OCI-LY3 (cell line): ENCODE data around the gene MDFI.

Experiments
- H2AFZ ChIP-seq: fragments of 200-600, 300-600 bp; shearing (Covaris generic); 2 replicates; pipeline ENCODE4 v1.6.0; 2014; ENCODE audit warnings: antibody characterized with exemption, low read depth, low read length
- H3K27ac ChIP-seq: fragments of 200-600, 300-600 bp; sonication (generic); 2 replicates; pipeline ENCODE4 v1.5.1; 2014; ENCODE audit warnings: mild to moderate bottlenecking, low read length, moderate library complexity, mixed read lengths
- H3K27me3 ChIP-seq: fragments of 200-600, 300-600 bp; sonication (generic); 2 replicates; pipeline ENCODE4 v1.6.1; 2014; ENCODE audit warnings: low read depth, low read length, mixed read lengths
- H3K36me3 ChIP-seq: fragments of 200-600, 300-600 bp; sonication (generic); replicated peaks from 2 replicates; pipeline ENCODE3; 2014; ENCODE audit warnings: low read depth, low read length, mixed read lengths
- H3K4me1 ChIP-seq: fragments of 300-600, 200-600 bp; sonication (generic); 2 replicates; pipeline ENCODE4 v1.6.1; 2014; ENCODE audit warnings: low read length, mixed read lengths
- H3K4me2 ChIP-seq: fragments of 200-600, 300-600 bp; sonication (generic); 2 replicates; pipeline ENCODE4 v1.6.1; 2014; ENCODE audit warnings: low read length, mixed read lengths
- H3K4me3 ChIP-seq: fragments of 300-600, 200-600 bp; sonication (generic); 2 replicates; pipeline ENCODE4 v1.5.1; 2014; ENCODE audit warnings: antibody characterized with exemption, mild to moderate bottlenecking, low read length, moderate library complexity
- H3K79me2 ChIP-seq: fragments of 300-600, 200-600 bp; shearing (Covaris generic); 2 replicates; pipeline ENCODE4 v1.6.1; 2014; ENCODE audit warnings: mild to moderate bottlenecking, low read length, mixed read lengths
- H3K9ac ChIP-seq: fragments of 300-600, 200-600 bp; shearing (Covaris generic); 2 replicates; pipeline ENCODE4 v1.6.0; 2014; ENCODE audit warnings: mild to moderate bottlenecking, low read length, moderate library complexity
- H3K9me3 ChIP-seq: fragments of 200-600, 300-600 bp; shearing (Covaris generic); 2 replicates; pipeline ENCODE4 v1.6.1; 2014; ENCODE audit warnings: low read length, mixed read lengths; ENCODE audit not compliant: insufficient read depth
- H4K20me1 ChIP-seq: fragments of 200-600, 300-600 bp; sonication (generic); 2 replicates; pipeline ENCODE4 v1.6.1; 2016; ENCODE audit warnings: low read length, mixed read lengths; ENCODE audit not compliant: insufficient read depth
- EZH2phosphoT487 ChIP-seq: fragments of 200-600 bp; shearing (Covaris generic); IDR thresholded peaks from 2 replicates; pipeline ENCODE4 v1.6.1; 2018; ENCODE audit warnings: antibody characterized with exemption, mixed run types, low read depth
- TF ChIP-seq, protein P1 (sequence below): fragments of 200-600, 300-600 bp; sonication (generic); IDR thresholded peaks from 2 replicates; pipeline ENCODE4 v1.5.1; 2014; ENCODE audit warnings: antibody characterized with exemption, low read length, low read depth

Gene MDFI

DNA sequence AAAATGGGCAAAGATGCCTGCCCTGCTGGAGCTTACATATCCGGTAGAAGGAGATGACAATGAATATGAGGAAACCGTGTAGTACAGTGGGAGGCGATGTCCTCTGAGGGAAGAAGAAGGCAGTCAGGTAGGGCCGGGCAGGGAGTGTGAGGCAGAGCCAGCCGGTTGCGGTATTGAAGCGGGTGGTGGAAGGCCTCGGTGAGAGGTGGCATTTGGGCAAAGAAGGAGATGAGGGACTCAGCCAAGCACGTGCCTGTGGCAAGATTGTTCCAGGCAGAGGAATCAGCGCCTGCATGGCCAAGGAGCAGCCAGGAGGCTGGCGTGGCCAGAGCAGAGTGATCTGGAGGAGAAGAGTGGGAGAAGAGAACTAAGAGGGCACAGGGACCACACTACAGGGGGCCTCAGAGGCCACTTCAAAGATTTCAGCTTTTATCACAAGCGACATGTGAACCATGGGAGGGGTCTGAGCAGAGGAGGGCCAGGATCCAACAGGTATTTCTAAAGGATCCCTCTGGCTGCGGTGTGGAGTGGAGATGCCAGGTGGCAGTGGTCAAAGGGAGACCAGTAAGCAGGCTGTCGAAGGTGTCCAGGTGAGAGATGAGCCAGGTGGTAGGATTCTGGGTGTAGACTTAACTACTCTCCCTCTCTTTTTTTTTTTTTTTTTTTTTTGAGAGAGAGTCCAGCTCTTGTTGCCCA lies 13.8 kb downstream of the MDFI start:
- Histone ChIP-seq H4K20me1 (no peaks in the 10 kb centered on the region), H3K79me2 (no peaks in the 10 kb centered on the region), H3K27ac (no peak overlapping the region), H3K4me2 (no peak overlapping the region), H2AFZ (no peak overlapping the region), H3K27me3 (peaks cover 26% of the 10 kb centered on the region), H3K9me3 (no peaks in the 10 kb centered on the region), H3K4me3 (no peak overlapping the region), H3K4me1 (no peaks in the 10 kb centered on the region), H3K36me3 (no peaks in the 10 kb centered on the region), H3K9ac (no peak overlapping the region)
- TF ChIP-seq EZH2phosphoT487 = no peak

DNA sequence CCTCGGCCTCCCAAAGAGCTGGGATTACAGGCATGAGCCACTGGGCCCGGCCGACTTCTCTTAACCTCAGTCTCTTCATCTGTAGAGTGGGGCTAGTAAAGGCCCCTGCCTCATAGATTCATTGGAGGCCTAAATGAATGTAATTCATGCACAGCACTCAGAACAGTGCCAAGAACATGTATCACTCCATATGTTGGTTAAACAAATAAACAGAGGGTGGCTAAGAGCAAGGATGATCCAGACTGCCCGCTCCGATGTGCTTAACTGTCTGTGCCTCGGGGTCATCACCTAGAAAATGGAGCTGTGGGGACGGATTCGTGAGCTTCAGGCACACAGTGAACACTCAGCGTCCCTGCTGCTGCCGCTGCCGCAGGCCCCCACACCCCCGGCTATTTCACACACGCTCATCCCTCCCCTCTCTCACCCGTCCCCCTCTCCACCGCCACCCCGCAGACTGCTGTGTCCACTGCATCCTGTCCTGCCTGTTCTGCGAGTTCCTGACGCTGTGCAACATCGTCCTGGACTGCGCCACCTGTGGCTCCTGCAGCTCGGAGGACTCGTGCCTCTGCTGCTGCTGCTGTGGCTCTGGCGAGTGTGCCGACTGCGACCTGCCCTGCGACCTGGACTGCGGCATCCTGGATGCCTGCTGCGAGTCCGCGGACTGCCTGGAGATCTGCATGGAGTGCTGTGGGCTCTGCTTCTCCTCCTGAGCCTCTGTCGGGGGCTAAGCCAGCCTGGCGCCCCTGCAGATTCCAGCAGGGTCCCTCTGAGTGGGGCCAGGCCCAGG lies 14.8 kb downstream of the MDFI start:
- Histone ChIP-seq H4K20me1 (no peaks in the 10 kb centered on the region), H3K27ac (no peak overlapping the region), H3K4me1 (no peaks in the 10 kb centered on the region), H3K4me2 (no peak overlapping the region), H3K4me3 (no peak overlapping the region), H3K79me2 (no peaks in the 10 kb centered on the region), H3K27me3 (peaks cover 35% of the 10 kb centered on the region), H3K9ac (no peak overlapping the region), H2AFZ (no peak overlapping the region), H3K9me3 (no peaks in the 10 kb centered on the region), H3K36me3 (no peaks in the 10 kb centered on the region)
- TF ChIP-seq EZH2phosphoT487 = no peak
- TF ChIP-seq, protein P1, sequence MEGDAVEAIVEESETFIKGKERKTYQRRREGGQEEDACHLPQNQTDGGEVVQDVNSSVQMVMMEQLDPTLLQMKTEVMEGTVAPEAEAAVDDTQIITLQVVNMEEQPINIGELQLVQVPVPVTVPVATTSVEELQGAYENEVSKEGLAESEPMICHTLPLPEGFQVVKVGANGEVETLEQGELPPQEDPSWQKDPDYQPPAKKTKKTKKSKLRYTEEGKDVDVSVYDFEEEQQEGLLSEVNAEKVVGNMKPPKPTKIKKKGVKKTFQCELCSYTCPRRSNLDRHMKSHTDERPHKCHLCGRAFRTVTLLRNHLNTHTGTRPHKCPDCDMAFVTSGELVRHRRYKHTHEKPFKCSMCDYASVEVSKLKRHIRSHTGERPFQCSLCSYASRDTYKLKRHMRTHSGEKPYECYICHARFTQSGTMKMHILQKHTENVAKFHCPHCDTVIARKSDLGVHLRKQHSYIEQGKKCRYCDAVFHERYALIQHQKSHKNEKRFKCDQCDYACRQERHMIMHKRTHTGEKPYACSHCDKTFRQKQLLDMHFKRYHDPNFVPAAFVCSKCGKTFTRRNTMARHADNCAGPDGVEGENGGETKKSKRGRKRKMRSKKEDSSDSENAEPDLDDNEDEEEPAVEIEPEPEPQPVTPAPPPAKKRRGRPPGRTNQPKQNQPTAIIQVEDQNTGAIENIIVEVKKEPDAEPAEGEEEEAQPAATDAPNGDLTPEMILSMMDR = no peak

DNA sequence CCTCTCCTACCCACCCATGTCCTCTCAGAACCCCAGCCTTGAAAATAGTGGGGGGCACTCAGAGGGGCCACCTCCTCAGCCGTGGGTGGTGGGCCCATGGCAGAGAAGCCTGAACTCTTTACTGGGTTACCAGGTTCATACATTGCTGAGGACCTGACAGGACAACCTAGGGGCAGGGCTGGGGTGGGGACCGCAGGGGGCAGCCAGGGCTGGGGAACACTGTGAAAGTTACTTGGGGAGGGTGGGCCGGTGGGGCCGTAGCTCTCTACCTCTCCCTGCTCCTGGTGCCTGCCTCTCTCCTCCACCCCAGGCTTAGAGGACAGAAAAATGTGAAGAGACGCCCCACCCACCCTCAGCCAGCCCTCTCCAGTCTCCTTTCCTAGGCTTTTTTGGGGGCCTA lies 15.4 kb downstream of the MDFI start:
- H3K27ac ChIP-seq = no peak overlapping the region
- H3K9me3 ChIP-seq = no peaks in the 10 kb centered on the region

DNA sequence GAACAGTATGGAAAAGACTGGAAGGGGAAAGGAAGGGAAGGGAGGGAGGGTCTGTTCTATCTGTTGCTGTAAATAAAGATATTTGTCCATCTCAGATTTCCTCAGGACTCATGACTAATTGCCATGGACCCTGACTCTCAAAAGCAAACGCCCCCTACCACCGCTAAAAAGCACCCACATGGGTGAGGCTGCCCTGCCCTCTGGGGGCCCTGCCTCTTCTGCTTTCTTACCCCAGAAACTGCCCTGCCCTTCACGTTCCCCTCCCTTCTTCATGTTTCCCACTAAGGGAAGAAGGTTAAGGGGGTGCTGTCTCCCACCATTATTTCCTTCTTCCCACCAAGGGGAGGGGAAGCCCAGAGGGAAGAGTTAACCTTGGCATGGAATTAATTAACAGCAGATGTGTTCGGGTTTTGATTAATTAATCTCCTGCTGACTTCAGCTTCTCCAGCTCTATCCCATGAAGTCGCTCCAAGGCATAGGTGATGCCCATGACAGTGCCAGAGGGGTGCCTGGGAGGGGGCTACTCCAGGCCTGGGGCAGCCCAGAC lies 16.0 kb downstream of the MDFI start:
- Histone ChIP-seq H3K4me2 (no peak overlapping the region), H2AFZ (no peak overlapping the region), H3K9ac (no peak overlapping the region), H4K20me1 (no peaks in the 10 kb centered on the region), H3K4me3 (no peak overlapping the region), H3K79me2 (no peaks in the 10 kb centered on the region), H3K27ac (no peak overlapping the region), H3K36me3 (no peaks in the 10 kb centered on the region), H3K9me3 (no peaks in the 10 kb centered on the region), H3K27me3 (peaks cover 41% of the 10 kb centered on the region), H3K4me1 (no peaks in the 10 kb centered on the region)
- TF ChIP-seq EZH2phosphoT487 = no peak
- TF ChIP-seq, protein P1 = no peak

More for the DNA sequence above, 15.4 kb downstream of the MDFI start:
- H3K9ac ChIP-seq = no peak overlapping the region
- no peaks in the 10 kb centered on the region for H3K79me2 ChIP-seq
- peaks cover 41% of the 10 kb centered on the region for H3K27me3 ChIP-seq
- no peak overlapping the region for H3K4me3 ChIP-seq
- no peak overlapping the region for H2AFZ ChIP-seq
- H4K20me1 ChIP-seq = no peaks in the 10 kb centered on the region
- H3K4me1 ChIP-seq = no peaks in the 10 kb centered on the region
- no peaks in the 10 kb centered on the region for H3K36me3 ChIP-seq
- TF ChIP-seq, protein P1 = no peak
- no peak for TF ChIP-seq EZH2phosphoT487
- no peak overlapping the region for H3K4me2 ChIP-seq
